Endothelial cell of umbilical vein (primary cell): ENCODE results near the gene ITPKC. TPM values are rescaled to one million over a fixed set of nuclear protein-coding genes. Genes with fewer than 3 reads are reported as not detected.

Experiments
- BruUV-seq: library from RNA; stranded (reverse); fragments of 400-500 nt; replicated peaks from 2 replicates; lab custom pipeline; 2021; lab: Mats Ljungman, UMichigan
- CTCF ChIA-PET: fragments of 300-600, 350-600 bp; sonication (Branson Sonifier 250); formaldehyde crosslinking; loops from one replicate; lab custom pipeline; 2021; ENCODE audit warnings: antibody characterized with exemption, inconsistent platforms; lab: Charles Lee
- POLR2A ChIA-PET: fragments of 300-600, 350-600 bp; sonication (Branson Sonifier 250); formaldehyde crosslinking; loops from one replicate; lab custom pipeline; 2021; ENCODE audit warnings: antibody characterized with exemption, inconsistent platforms; lab: Charles Lee
- DNase-seq: peaks from one replicate; pipeline ENCODE4 v3.0.0-alpha.2; 2011; ENCODE audit warnings: low read depth, low spot score
- FAIRE-seq: peaks from 2 replicates; lab custom pipeline; 2011; peaks lifted over from hg19 to GRCh38; lab: Jason Lieb, UNC
- H2AFZ ChIP-seq: 2 replicates; pipeline ENCODE4 v1.6.0; 2012; ENCODE audit warnings: low read depth, low read length, control low read depth, inconsistent platforms
- H3K27ac ChIP-seq: 2 replicates; pipeline ENCODE4 v1.5.1; 2011; ENCODE audit warnings: low read depth, mild to moderate bottlenecking, control low read depth, low read length, moderate library complexity; ENCODE audit not compliant: insufficient read depth
- H3K27me3 ChIP-seq, 2 experiments: 2 replicates each; pipeline versions ENCODE4 v1.6.0 to v1.6.1; 2011; ENCODE audit warnings: low read length in 2 of 2, mixed read lengths in 1 of 2; ENCODE audit not compliant: control insufficient read depth in 2 of 2, insufficient read depth in 2 of 2
- H3K36me3 ChIP-seq, 2 experiments: 2 replicates in 1 of 2; 3 replicates in 1 of 2; pipeline ENCODE4 v1.5.1; 2011; ENCODE audit warnings: low read length in 2 of 2, mild to moderate bottlenecking in 1 of 2, moderate library complexity in 1 of 2; ENCODE audit not compliant: control insufficient read depth in 2 of 2, insufficient read depth in 2 of 2; ENCODE audit errors: extremely low read depth in 1 of 2
- H3K4me1 ChIP-seq: 3 replicates; pipeline ENCODE4 v1.5.1; 2011; ENCODE audit warnings: mild to moderate bottlenecking, low read length; ENCODE audit not compliant: control insufficient read depth, insufficient read depth; ENCODE audit errors: extremely low read depth
- H3K4me2 ChIP-seq: 2 replicates; pipeline ENCODE4 v1.6.1; 2011; ENCODE audit warnings: low read length, control low read depth, mixed read lengths; ENCODE audit not compliant: insufficient read depth
- H3K4me3 ChIP-seq, 3 experiments: fragments of 200-600 bp in 1 of 3; sonication (generic), shearing (Covaris generic) in 1 of 3; replicated peaks in 1 of 3; 2 replicates each; pipeline ENCODE4 v1.5.1; 2011 to 2016; ENCODE audit warnings: control low read depth in 3 of 3, low read length in 3 of 3, mild to moderate bottlenecking in 2 of 3, inconsistent platforms in 1 of 3, low read depth in 1 of 3, moderate library complexity in 1 of 3; ENCODE audit not compliant: insufficient read depth in 1 of 3
- H3K79me2 ChIP-seq: 2 replicates; pipeline ENCODE4 v1.6.0; 2012; ENCODE audit warnings: low read length, inconsistent platforms; ENCODE audit not compliant: control insufficient read depth, insufficient read depth
- H3K9ac ChIP-seq: replicated peaks from 2 replicates; pipeline ENCODE3; 2011; ENCODE audit warnings: low read length, control low read depth; ENCODE audit not compliant: insufficient read depth; ENCODE audit errors: extremely low read depth
- H3K9me1 ChIP-seq: replicated peaks from 3 replicates; pipeline ENCODE4 v1.6.0; 2011; ENCODE audit warnings: mild to moderate bottlenecking, low read length; ENCODE audit not compliant: control insufficient read depth, insufficient read depth; ENCODE audit errors: extremely low read depth
- H3K9me3 ChIP-seq: replicated peaks from 2 replicates; pipeline ENCODE4 v1.5.1; 2012; ENCODE audit warnings: low read length, inconsistent platforms; ENCODE audit not compliant: control insufficient read depth, insufficient read depth
- H4K20me1 ChIP-seq: replicated peaks from 2 replicates; pipeline ENCODE3; 2011; ENCODE audit warnings: mild to moderate bottlenecking, low read length; ENCODE audit not compliant: control insufficient read depth, insufficient read depth; ENCODE audit errors: extremely low read depth
- EZH2 ChIP-seq: IDR thresholded peaks from 2 replicates; pipeline ENCODE4 v1.6.1; 2012; ENCODE audit warnings: borderline replicate concordance, low read depth, mild to moderate bottlenecking, moderate library complexity, low read length, inconsistent platforms; ENCODE audit not compliant: severe bottlenecking
- FOS ChIP-seq: IDR thresholded peaks from 2 replicates; pipeline ENCODE4 v1.6.1; 2011; ENCODE audit warnings: mild to moderate bottlenecking, low read length, moderate library complexity, borderline replicate concordance; ENCODE audit not compliant: insufficient read depth
- GATA2 ChIP-seq: IDR thresholded peaks from 2 replicates; pipeline ENCODE4 v1.7.0; 2011; ENCODE audit warnings: low read depth, mild to moderate bottlenecking, moderate library complexity, mixed read lengths, low read length; ENCODE audit not compliant: insufficient read length, insufficient read depth
- JUN ChIP-seq: IDR thresholded peaks from 2 replicates; pipeline ENCODE4 v1.6.1; 2011; ENCODE audit warnings: borderline replicate concordance, low read depth; ENCODE audit not compliant: insufficient read length, insufficient read depth
- MYC ChIP-seq: IDR thresholded peaks from one replicate; pipeline ENCODE4 v1.6.1; 2011; ENCODE audit warnings: mild to moderate bottlenecking, low read depth, low read length
- POLR2A ChIP-seq: IDR thresholded peaks from 2 replicates; pipeline ENCODE4 v1.6.1; 2012; ENCODE audit warnings: low read depth, mild to moderate bottlenecking, control low read depth, low read length
- POLR2AphosphoS5 ChIP-seq: IDR thresholded peaks from 2 replicates; pipeline ENCODE4 v1.6.1; 2012; ENCODE audit warnings: low read depth, mild to moderate bottlenecking, control low read depth, low read length, moderate library complexity; ENCODE audit not compliant: insufficient read depth
- dilution Hi-C: fragments of 300-500 bp; cut with MboI; formaldehyde crosslinking; loops from one replicate; pipeline ENCODE4 v1.15.0; 2019; ENCODE audit warnings: low sequenced_read_pairs; ENCODE audit not compliant: extremely low pct_ligation_motif_present
- intact Hi-C: fragments of 100-400 bp; cut with micrococcal nuclease; formaldehyde crosslinking; loops from one replicate; pipeline ENCODE4 v1.10.0; 2022
- polyA plus RNA-seq, 4 experiments: library from polyadenylated mRNA; depleted of rRNA in 3 of 4; stranded (reverse) in 3 of 4; unstranded in 1 of 4; fragments of >200 nt; gene quantifications; 2 replicates each; pipeline versions ENCODE4 v1.2.1 to v1.2.3, GENCODE V29; 2011 to 2012; ENCODE audit warnings: missing spikeins in 1 of 4
- total RNA-seq: library from RNA; stranded (reverse); gene quantifications from 2 replicates; pipeline ENCODE4 v1.2.3, GENCODE V29; 2021
- TF ChIP-seq, protein P1 (sequence below): IDR thresholded peaks from 2 replicates; pipeline ENCODE4 v1.6.1; 2011; ENCODE audit not compliant: insufficient read depth, insufficient read length
- TF ChIP-seq, protein P2 (sequence below), 2 donors: IDR thresholded peaks; 1 replicate in 1 of 2; 2 replicates in 1 of 2; pipeline ENCODE4 v1.5.1; 2011; ENCODE audit warnings: low read length in 2 of 2, mild to moderate bottlenecking in 2 of 2, moderate library complexity in 2 of 2, control low read depth in 1 of 2, inconsistent platforms in 1 of 2, low read depth in 1 of 2; ENCODE audit not compliant: insufficient read depth in 1 of 2; ENCODE audit errors: extremely low read depth in 1 of 2

ITPKC gene
- total and polyA plus RNA-seq, 2 donors (not counting 3 experiments of a cell fraction or from before 2014, with no cell fraction given) = 7.3 to 16.1 TPM

DNA sequence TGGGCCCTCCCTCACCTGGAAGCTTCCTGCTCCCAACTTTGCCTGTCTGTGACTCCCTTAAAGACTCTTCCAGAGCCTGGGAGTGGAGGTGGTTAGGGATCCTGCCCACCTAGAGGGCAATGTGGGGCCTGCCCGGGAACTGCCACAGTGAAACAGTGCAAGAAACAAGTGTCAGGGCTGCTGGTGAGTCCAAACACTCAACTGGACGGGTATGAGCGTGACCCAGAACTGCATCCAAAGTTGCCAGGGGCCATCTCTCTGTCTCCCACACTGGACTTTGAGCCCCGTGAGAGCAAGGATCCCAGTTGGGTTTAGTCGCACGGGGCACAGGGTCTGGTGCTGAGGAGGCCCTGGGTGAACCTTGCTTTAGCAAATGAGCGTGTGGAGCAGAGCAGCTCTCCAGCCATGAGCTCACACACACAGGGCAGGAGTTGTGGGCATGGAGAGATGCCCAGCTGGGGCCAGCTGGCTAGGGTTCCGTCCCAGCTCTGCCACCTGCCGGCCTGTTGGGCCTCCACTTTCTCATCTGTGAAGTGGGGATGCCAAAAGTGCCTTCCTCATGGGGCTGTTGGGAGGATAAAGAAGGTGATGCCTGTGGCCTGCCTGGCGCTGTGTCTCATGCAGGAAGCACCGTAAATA, 23.6 kb upstream of the ITPKC start:
- H3K27me3 ChIP-seq = no peaks in the 10 kb centered on the region
- POLR2A ChIA-PET = no interaction called here
- intact Hi-C loops (no loop called here), dilution Hi-C loops (no loop called here)
- H3K36me3 ChIP-seq = no peaks in the 10 kb centered on the region
- peaks cover 19% of the 10 kb centered on the region for H3K79me2 ChIP-seq
- H3K4me3 ChIP-seq = no peak overlapping the region
- H3K27ac ChIP-seq = no peak overlapping the region
- H3K4me2 ChIP-seq = no peak overlapping the region
- TF ChIP-seq, protein P1, sequence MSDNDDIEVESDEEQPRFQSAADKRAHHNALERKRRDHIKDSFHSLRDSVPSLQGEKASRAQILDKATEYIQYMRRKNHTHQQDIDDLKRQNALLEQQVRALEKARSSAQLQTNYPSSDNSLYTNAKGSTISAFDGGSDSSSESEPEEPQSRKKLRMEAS = no peak
- TF ChIP-seq GATA2 (no peak), EZH2 (no peak), FOS (no peak), MYC (no peak), POLR2A (no peak), POLR2AphosphoS5 (no peak), JUN (no peak)
- TF ChIP-seq, protein P2, sequence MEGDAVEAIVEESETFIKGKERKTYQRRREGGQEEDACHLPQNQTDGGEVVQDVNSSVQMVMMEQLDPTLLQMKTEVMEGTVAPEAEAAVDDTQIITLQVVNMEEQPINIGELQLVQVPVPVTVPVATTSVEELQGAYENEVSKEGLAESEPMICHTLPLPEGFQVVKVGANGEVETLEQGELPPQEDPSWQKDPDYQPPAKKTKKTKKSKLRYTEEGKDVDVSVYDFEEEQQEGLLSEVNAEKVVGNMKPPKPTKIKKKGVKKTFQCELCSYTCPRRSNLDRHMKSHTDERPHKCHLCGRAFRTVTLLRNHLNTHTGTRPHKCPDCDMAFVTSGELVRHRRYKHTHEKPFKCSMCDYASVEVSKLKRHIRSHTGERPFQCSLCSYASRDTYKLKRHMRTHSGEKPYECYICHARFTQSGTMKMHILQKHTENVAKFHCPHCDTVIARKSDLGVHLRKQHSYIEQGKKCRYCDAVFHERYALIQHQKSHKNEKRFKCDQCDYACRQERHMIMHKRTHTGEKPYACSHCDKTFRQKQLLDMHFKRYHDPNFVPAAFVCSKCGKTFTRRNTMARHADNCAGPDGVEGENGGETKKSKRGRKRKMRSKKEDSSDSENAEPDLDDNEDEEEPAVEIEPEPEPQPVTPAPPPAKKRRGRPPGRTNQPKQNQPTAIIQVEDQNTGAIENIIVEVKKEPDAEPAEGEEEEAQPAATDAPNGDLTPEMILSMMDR (IDR thresholded peaks at IDR 0.05; ENCODE audit: extremely low read depth in 1 of 2, insufficient read depth in 1 of 2, low read depth in 1 of 2, low read length in 2 of 2) = no peak
- no peak overlapping the region for H3K9ac ChIP-seq
- no peaks in the 10 kb centered on the region for H4K20me1 ChIP-seq
- H3K4me1 ChIP-seq = peaks cover 13% of the 10 kb centered on the region
- H3K9me1 ChIP-seq = no peaks in the 10 kb centered on the region
- no peak overlapping the region for H2AFZ ChIP-seq
- DNase-seq = no peak
- CTCF ChIA-PET = interaction anchor here (1.7 kb wide), 1 partner anchor 114 kb away, joined by 5 read pairs; no protein-coding TSS in a partner anchor
- no peak for FAIRE-seq
- no peaks in the 10 kb centered on the region for H3K9me3 ChIP-seq
- no TSS peak for BruUV-seq
